ENCODE results near the gene GABBR2. TPM values are rescaled to one million over a fixed set of nuclear protein-coding genes. Genes with fewer than 3 reads are reported as not detected.

GABBR2 gene
- polyA plus RNA-seq, 4 donors, result 2.7 to 5.0 (median 4.6) TPM

DNA sequence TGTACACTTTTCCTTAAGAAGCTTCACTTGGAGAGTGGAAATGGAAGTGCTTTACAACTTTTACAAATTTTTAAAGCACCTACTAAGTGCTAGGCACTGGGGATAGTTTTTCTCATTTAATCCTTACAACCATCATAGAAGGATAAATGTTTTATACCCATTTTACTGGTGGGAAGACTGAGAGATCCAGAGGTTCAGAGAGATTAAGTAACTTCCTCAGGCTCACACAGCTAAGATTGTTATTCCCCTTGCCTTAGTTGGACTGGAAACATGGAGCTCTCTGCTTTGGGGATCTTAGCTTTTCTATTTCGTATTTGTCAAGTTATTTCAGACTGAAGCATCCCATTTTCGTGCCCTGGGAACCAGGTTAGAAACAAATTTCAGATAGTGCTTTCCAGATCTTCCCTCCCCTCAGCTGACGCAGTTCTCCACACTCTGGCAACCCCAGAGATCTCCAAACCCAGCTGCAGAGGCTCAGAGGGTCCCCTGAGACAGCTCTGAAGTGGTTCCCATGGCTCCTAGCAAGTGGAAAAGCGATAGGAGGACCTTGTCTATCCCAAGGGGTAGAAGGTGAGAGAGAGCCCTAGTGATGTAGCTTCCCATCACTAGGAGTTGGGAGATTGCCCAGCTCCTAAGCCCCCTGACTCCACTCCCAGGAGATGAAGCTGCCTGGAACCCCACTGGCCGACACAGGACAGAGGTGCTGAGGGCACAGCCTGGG is 16.2 kb upstream of the GABBR2 start:
- no peak for DNase-seq (ENCODE audit: low read depth in 4 of 4, low spot score in 3 of 4)

- no peak for DNase-seq (ENCODE audit: low read depth in 4 of 4, low spot score in 3 of 4)
Measured at GRCh38 chr9:98721643-98722042, 12.9 kb upstream of the GABBR2 start.

- DNase-seq (ENCODE audit: low read depth in 4 of 4, low spot score in 3 of 4), result no peak
Measured at GRCh38 chr9:98720402-98720801, 11.7 kb upstream of the GABBR2 start.

DNA sequence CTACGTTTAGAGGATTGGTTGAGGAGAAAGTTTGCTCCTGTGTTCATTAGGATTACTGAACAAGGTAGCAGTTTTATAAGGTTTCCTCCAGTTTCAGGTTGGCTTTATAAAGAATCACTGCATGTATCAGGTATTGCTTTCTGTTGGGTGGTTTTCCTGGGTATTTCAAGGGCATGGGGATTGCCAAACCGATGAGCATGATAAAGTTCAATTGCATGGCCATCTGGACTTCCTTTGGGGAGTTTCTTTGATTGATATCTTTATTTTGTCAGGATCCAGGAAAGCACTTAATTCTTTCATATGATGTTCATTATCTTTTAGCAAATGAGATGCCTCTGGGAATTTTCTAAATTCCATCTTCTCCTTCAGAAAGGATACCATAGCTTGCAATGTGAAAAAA is 10.3 kb upstream of the GABBR2 start:
- DNase-seq (ENCODE audit: low read depth in 4 of 4, low spot score in 3 of 4), result no peak

DNA sequence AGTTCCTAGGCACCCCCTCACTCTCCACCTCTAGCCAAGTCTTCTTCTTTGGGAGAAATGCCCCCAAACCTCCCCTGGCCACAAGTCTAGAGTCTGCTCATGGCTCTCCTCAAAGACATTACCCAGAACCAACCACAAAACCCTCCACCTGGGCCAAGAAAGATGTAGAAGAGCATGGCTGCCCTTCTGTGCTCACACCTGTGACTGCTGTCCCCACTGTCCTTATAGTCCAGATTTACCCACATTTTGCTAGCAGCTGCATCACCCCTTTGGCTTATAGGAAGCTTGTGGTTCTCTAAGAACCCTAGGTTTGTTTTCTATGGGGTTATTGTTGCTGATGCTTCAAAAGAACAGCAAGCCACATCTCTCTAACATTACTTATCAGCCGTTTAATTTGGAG is 6.1 kb upstream of the GABBR2 start:
- no peak for DNase-seq (ENCODE audit: low read depth in 4 of 4, low spot score in 3 of 4)

DNA sequence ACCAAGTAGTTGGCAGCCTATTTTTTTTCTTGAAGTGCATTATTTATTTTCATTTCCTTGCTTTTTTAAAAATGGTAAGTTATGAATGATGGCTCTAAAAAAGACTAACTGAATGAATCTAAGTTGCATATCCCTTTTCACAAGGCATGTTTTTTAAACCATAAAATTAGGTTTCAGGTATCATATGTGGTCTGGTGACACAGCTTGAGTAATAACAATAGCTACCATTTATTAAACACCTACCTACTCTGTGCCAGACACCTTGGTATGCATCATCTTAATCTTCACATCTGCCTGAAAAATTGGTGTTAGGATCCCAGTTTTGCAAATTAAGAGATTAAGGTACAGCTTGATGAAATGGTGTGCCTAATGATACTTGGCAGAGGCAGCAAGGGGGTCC is 4.3 kb upstream of the GABBR2 start:
- no peak for DNase-seq (ENCODE audit: low read depth in 4 of 4, low spot score in 3 of 4)

GRCh38 chr9:98709968-98710965 is 1.5 kb upstream of the GABBR2 start:
- peak in 3 of 4 donors; percentile 38 to 61 (median 43) for DNase-seq (ENCODE audit: low read depth in 4 of 4, low spot score in 3 of 4)

GRCh38 chr9:98708103-98708932 is 417 bp downstream of the GABBR2 start:
- no peak for DNase-seq (ENCODE audit: low read depth in 4 of 4, low spot score in 3 of 4)

DNA sequence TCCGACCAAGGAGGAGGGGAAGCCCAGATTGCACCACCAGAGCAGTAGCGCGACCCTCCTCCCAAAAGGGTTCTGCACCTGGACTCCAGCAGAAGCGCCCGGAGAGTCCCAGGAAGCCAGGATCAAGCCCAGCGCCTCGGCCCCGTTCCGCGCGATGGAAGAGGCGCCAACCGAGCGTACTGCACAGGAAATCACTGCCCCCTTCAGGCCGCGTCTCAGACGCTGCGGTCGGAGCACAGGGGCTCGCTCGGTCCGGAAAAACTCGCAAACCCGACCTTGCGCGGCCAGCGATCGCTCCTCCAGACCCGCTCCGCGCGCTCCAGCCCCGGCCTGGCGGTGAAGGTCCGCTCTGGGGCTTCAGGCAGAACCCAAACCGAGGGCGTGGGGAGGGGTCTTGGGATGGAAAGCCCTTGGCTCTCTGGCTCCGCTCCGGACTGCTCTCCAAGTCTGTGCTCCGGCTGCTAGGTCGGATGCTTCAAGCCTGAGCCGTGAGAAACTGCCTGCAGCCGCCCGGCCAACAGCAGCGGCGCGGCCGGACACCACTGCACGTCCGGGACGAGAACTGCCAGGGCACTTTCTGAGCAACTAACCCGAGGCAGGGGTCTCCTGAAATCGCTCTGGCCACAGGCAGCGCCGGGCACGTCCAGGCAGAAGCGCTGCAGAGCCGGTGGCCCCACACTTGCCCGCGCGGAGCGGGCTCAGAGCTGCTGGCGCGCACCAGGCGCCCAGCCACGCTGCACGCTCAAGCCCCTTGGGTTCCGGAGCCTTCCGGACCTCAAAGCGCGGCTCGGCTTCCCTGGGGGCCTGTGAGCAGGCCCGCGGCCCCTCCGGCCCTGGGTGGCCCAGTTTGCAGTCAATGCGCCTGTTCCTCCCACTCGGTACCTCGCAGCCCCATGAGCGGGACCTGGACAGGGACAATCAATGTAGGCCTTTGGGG is 1.3 kb downstream of the GABBR2 start:
- peak; percentile 59 to 71 (median 64) for DNase-seq (ENCODE audit: low read depth in 4 of 4, low spot score in 3 of 4)

- peak in 2 of 4 donors; percentile 33 to 36 for DNase-seq (ENCODE audit: low read depth in 4 of 4, low spot score in 3 of 4)
Measured at GRCh38 chr9:98706651-98707165, 2.0 kb downstream of the GABBR2 start.

- no peak for DNase-seq (ENCODE audit: low read depth in 4 of 4, low spot score in 3 of 4)
Measured at GRCh38 chr9:98702835-98703380, 5.8 kb downstream of the GABBR2 start.

- DNase-seq (ENCODE audit: low read depth in 4 of 4, low spot score in 3 of 4), result no peak
Measured at GRCh38 chr9:98702340-98702739, 6.4 kb downstream of the GABBR2 start.

GRCh38 chr9:98701576-98701975 is 7.2 kb downstream of the GABBR2 start:
- DNase-seq (ENCODE audit: low read depth in 4 of 4, low spot score in 3 of 4), result no peak

GRCh38 chr9:98700801-98701200 is 7.9 kb downstream of the GABBR2 start:
- DNase-seq (ENCODE audit: low read depth in 4 of 4, low spot score in 3 of 4), result no peak

DNA sequence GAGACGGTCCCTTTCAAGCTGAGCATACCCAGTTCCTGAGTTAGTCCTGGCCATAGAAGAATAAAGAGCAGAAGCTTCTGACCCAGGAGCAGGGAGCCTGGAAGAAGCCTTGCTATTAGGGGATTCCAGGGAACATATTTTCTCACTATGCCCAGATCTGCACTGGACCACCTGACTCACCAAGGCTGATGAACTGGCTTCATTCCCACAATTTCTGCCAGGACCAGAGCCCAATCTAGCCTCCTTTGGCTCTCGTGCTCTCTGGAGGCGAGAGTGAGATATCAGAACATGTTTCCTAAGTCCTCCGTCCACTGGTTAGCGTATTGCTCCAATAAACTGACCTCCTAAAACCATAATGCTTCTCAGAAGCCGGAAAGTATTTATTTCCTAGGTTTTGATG is 9.9 kb downstream of the GABBR2 start:
- DNase-seq (ENCODE audit: low read depth in 4 of 4, low spot score in 3 of 4), result no peak

- DNase-seq (ENCODE audit: low read depth in 4 of 4, low spot score in 3 of 4), result no peak
Measured at GRCh38 chr9:98694943-98695342, 13.8 kb downstream of the GABBR2 start.

GRCh38 chr9:98692392-98692791 is 16.3 kb downstream of the GABBR2 start:
- no peak for DNase-seq (ENCODE audit: low read depth in 4 of 4, low spot score in 3 of 4)

DNA sequence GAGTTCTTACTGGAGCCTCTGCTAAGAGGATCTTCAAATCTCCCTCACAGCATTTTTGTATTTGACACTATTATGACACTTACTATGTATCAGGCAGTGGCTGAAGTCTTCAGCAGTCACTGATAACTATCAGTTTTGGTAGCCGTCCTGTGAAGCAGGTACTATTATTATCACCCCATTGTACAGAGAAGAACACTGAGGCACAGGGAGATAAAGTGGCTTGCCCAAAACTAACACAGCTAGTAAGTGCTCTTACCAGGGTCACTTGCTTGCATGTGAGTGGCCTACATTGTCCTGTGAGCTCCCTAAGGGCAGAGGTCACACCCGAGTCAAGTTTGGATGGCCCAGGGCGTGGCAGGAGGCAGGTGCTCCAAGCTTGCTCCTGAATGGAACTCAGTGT is 16.8 kb downstream of the GABBR2 start:
- no peak for DNase-seq (ENCODE audit: low read depth in 4 of 4, low spot score in 3 of 4)

DNA sequence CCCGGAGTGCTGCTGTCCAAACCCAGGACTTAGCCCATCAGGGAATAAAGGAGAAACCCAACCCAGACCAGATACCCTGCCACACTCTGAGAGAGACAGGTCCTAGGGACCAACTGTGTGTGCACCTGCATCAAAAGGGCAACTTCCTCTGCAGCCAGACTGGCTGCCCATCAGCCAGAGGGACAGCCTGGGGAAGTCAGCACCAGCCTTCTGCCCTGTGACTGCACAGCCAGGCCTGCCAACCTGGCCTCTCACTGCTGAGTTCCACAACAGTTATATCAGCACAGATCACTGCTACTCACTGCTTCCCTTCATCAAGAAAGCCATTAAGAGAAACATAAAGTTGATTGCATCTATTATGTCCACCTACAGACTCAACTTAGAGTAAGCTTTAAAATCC is 18.0 kb downstream of the GABBR2 start:
- DNase-seq (ENCODE audit: low read depth in 4 of 4, low spot score in 3 of 4), result no peak

Measured in right renal pelvis (tissue), 4 donors.